H1 (cell line): ENCODE measurements around the gene TCEANC. TPM values are rescaled to one million over a fixed set of nuclear protein-coding genes. Genes with fewer than 3 reads are reported as not detected.

Experiments used
- CTCF ChIA-PET: fragments of 300-600 bp; sonication (Branson Sonifier 250); formaldehyde crosslinking; loops from one replicate; lab custom pipeline; 2021; ENCODE audit not compliant: partially characterized antibody; lab: Charles Lee
- POLR2A ChIA-PET: fragments of 300-600 bp; sonication (Branson Sonifier 250); formaldehyde crosslinking; loops from one replicate; lab custom pipeline; 2021; ENCODE audit warnings: inconsistent platforms; ENCODE audit not compliant: partially characterized antibody; lab: Charles Lee
- DNase-seq, 2 experiments: peaks; one replicate each; pipeline versions ENCODE4 v3.0.0 to v3.0.0-alpha.2; 2010 to 2022; ENCODE audit warnings: low spot score in 2 of 2, low read depth in 1 of 2, mixed read lengths in 1 of 2
- FAIRE-seq: peaks from 2 replicates; lab custom pipeline; 2011; peaks lifted over from hg19 to GRCh38; lab: Jason Lieb, UNC
- H2AFZ ChIP-seq: 2 replicates; pipeline ENCODE4 v1.8.1; 2012; ENCODE audit warnings: low read length, inconsistent platforms
- H2AK5ac ChIP-seq: 2 replicates; pipeline ENCODE4 v1.6.1; 2013; ENCODE audit warnings: low read depth, low read length
- H2BK120ac ChIP-seq: replicated peaks from 2 replicates; pipeline ENCODE3; 2013; ENCODE audit warnings: low read depth, low read length, inconsistent platforms
- H2BK12ac ChIP-seq: 2 replicates; pipeline ENCODE4 v1.6.1; 2013; ENCODE audit warnings: low read depth, low read length
- H2BK15ac ChIP-seq: 2 replicates; pipeline ENCODE4 v1.6.1; 2013; ENCODE audit warnings: low read length
- H2BK20ac ChIP-seq: 2 replicates; pipeline ENCODE4 v1.6.1; 2013; ENCODE audit warnings: low read length
- H2BK5ac ChIP-seq: 2 replicates; pipeline ENCODE4 v1.6.1; 2013; ENCODE audit warnings: low read depth, low read length
- H3K14ac ChIP-seq: 2 replicates; pipeline ENCODE4 v1.6.1; 2013; ENCODE audit warnings: inconsistent platforms; ENCODE audit not compliant: insufficient read length
- H3K18ac ChIP-seq: 2 replicates; pipeline ENCODE4 v1.6.1; 2013; ENCODE audit warnings: low read length; ENCODE audit errors: extremely low read depth
- H3K23ac ChIP-seq: 2 replicates; pipeline ENCODE4 v1.6.1; 2013; ENCODE audit warnings: inconsistent platforms; ENCODE audit not compliant: insufficient read length
- H3K23me2 ChIP-seq: 2 replicates; pipeline ENCODE4 v1.6.1; 2013; ENCODE audit warnings: low read depth, low read length
- H3K27ac ChIP-seq: 2 replicates; pipeline ENCODE4 v1.6.1; 2011; ENCODE audit warnings: low read depth, low read length, inconsistent platforms
- H3K27me3 ChIP-seq, 4 experiments: replicated peaks in 1 of 4; 1 replicate in 1 of 4; 2 replicates in 3 of 4; pipeline versions ENCODE4 v1.6.1 to v1.8.1; 2011 to 2013; ENCODE audit warnings: low read length in 3 of 4, mild to moderate bottlenecking in 3 of 4, inconsistent platforms in 2 of 4, mixed read lengths in 2 of 4, moderate library complexity in 1 of 4; ENCODE audit not compliant: control insufficient read depth in 3 of 4, insufficient read depth in 3 of 4; ENCODE audit errors: extremely low read depth in 1 of 4
- H3K36me3 ChIP-seq, 4 experiments: 2 replicates each; pipeline versions ENCODE4 v1.6.1 to v1.8.1; 2011 to 2013; ENCODE audit warnings: mild to moderate bottlenecking in 4 of 4, low read length in 3 of 4, moderate library complexity in 2 of 4, control low read depth in 1 of 4, inconsistent platforms in 1 of 4; ENCODE audit not compliant: insufficient read depth in 4 of 4, control insufficient read depth in 2 of 4
- H3K4ac ChIP-seq: replicated peaks from 2 replicates; pipeline ENCODE3; 2013; ENCODE audit warnings: low read length, low read depth, mixed read lengths, inconsistent platforms; ENCODE audit not compliant: insufficient read length
- H3K4me1 ChIP-seq, 4 experiments: replicated peaks in 1 of 4; 1 replicate in 1 of 4; 2 replicates in 3 of 4; pipeline versions ENCODE4 v1.6.1 to v1.8.1; 2011 to 2013; ENCODE audit warnings: low read length in 3 of 4, inconsistent platforms in 2 of 4, mixed read lengths in 1 of 4; ENCODE audit not compliant: insufficient read depth in 4 of 4, control insufficient read depth in 3 of 4
- H3K4me2 ChIP-seq, 2 experiments: 2 replicates each; pipeline versions ENCODE4 v1.6.1 to v1.8.1; 2011 to 2013; ENCODE audit warnings: low read depth in 2 of 2, low read length in 2 of 2, control low read depth in 1 of 2, inconsistent platforms in 1 of 2, mild to moderate bottlenecking in 1 of 2; ENCODE audit not compliant: insufficient read depth in 1 of 2
- H3K4me3 ChIP-seq, 4 experiments: fragments of 200-600, 300-600 bp in 1 of 4; sonication (generic), shearing (Covaris generic), sonication (Bioruptor Twin) in 1 of 4; 2 replicates each; pipeline versions ENCODE4 v1.5.1 to v1.8.1; 2011 to 2016; ENCODE audit warnings: low read length in 4 of 4, low read depth in 3 of 4, control low read depth in 2 of 4, inconsistent platforms in 2 of 4, mild to moderate bottlenecking in 2 of 4, mixed read lengths in 1 of 4, moderate library complexity in 1 of 4; ENCODE audit not compliant: insufficient read depth in 2 of 4; ENCODE audit errors: extremely low read depth in 1 of 4
- H3K56ac ChIP-seq: replicated peaks from 2 replicates; pipeline ENCODE3; 2013; ENCODE audit warnings: low read depth, mild to moderate bottlenecking, mixed read lengths, low read length, inconsistent platforms; ENCODE audit not compliant: insufficient read length
- H3K79me1 ChIP-seq: 2 replicates; pipeline ENCODE4 v1.6.1; 2013; ENCODE audit warnings: low read depth, low read length, control low read depth
- H3K79me2 ChIP-seq, 2 experiments: 2 replicates each; pipeline versions ENCODE4 v1.6.1 to v1.8.1; 2012 to 2013; ENCODE audit warnings: low read length in 2 of 2, mild to moderate bottlenecking in 2 of 2, inconsistent platforms in 1 of 2; ENCODE audit not compliant: insufficient read depth in 2 of 2, control insufficient read depth in 1 of 2
- H3K9ac ChIP-seq, 4 experiments: replicated peaks in 1 of 4; 1 replicate in 1 of 4; 2 replicates in 3 of 4; pipeline versions ENCODE4 v1.6.1 to v1.8.1; 2011 to 2013; ENCODE audit warnings: low read depth in 3 of 4, low read length in 3 of 4, control low read depth in 2 of 4, mild to moderate bottlenecking in 2 of 4, moderate library complexity in 2 of 4, inconsistent platforms in 1 of 4; ENCODE audit errors: extremely low read depth in 1 of 4
- H3K9me3 ChIP-seq, 2 experiments: 2 replicates each; pipeline versions ENCODE4 v1.6.1 to v1.8.1; 2012 to 2013; ENCODE audit warnings: mild to moderate bottlenecking in 2 of 2, moderate library complexity in 2 of 2, control low read depth in 1 of 2, inconsistent platforms in 1 of 2, low read depth in 1 of 2, low read length in 1 of 2, mixed read lengths in 1 of 2; ENCODE audit not compliant: insufficient read depth in 2 of 2
- H4K20me1 ChIP-seq, 2 experiments: replicated peaks in 1 of 2; 2 replicates each; pipeline versions ENCODE3 to v1.8.1; 2011 to 2013; ENCODE audit warnings: inconsistent platforms in 2 of 2, low read length in 2 of 2, mild to moderate bottlenecking in 1 of 2; ENCODE audit not compliant: insufficient read depth in 2 of 2, control insufficient read depth in 1 of 2
- H4K5ac ChIP-seq: 2 replicates; pipeline ENCODE4 v1.6.1; 2013; ENCODE audit warnings: low read length, low read depth, mixed read lengths, inconsistent platforms; ENCODE audit not compliant: insufficient read length
- H4K8ac ChIP-seq: 2 replicates; pipeline ENCODE4 v1.8.0; 2013; ENCODE audit warnings: mild to moderate bottlenecking, moderate library complexity, low read length, inconsistent platforms; ENCODE audit not compliant: insufficient read depth; ENCODE audit errors: extremely low read depth
- H4K91ac ChIP-seq: replicated peaks from 2 replicates; pipeline ENCODE3; 2013; ENCODE audit warnings: low read length, mixed read lengths, inconsistent platforms; ENCODE audit not compliant: insufficient read length
- CEBPB ChIP-seq: IDR thresholded peaks from 2 replicates; pipeline ENCODE4 v1.6.1; 2012; ENCODE audit warnings: low read depth, low read length
- CHD1 ChIP-seq: IDR thresholded peaks from 2 replicates; pipeline ENCODE4 v1.6.1; 2012; ENCODE audit warnings: low read depth, low read length, improper control_type of control experiment
- GABPA ChIP-seq: IDR thresholded peaks from 2 replicates; pipeline ENCODE4 v1.6.1; 2011; ENCODE audit warnings: mild to moderate bottlenecking, low read length, moderate library complexity, borderline replicate concordance; ENCODE audit not compliant: insufficient read depth
- GTF2F1 ChIP-seq: IDR thresholded peaks from 2 replicates; pipeline ENCODE4 v1.6.1; 2012; ENCODE audit warnings: low read depth, low read length, improper control_type of control experiment, borderline replicate concordance
- JUN ChIP-seq: IDR thresholded peaks from 2 replicates; pipeline ENCODE4 v1.6.1; 2011; ENCODE audit warnings: low read depth, mild to moderate bottlenecking, improper control_type of control experiment, low read length
- KDM1A ChIP-seq: fragments of 200-600, 300-600 bp; sonication (generic); IDR thresholded peaks from 2 replicates; pipeline ENCODE4 v1.7.1; 2016; ENCODE audit warnings: mild to moderate bottlenecking, low read length, borderline replicate concordance
- RFX5 ChIP-seq: IDR thresholded peaks from 2 replicates; pipeline ENCODE4 v1.6.1; 2011; ENCODE audit warnings: low read depth, low read length, improper control_type of control experiment, borderline replicate concordance
- RXRA ChIP-seq: IDR thresholded peaks from 2 replicates; pipeline ENCODE4 v1.6.1; 2011; ENCODE audit warnings: low read depth, mild to moderate bottlenecking, low read length, moderate library complexity; ENCODE audit not compliant: insufficient read depth
- SIN3A ChIP-seq, 2 experiments: IDR thresholded peaks in 1 of 2; conservative IDR thresholded peaks in 1 of 2; 2 replicates each; pipeline ENCODE4 v1.6.1; 2011 to 2012; ENCODE audit warnings: low read length in 2 of 2, improper control_type of control experiment in 1 of 2, low read depth in 1 of 2, mild to moderate bottlenecking in 1 of 2
- SP1 ChIP-seq: IDR thresholded peaks from 2 replicates; pipeline ENCODE4 v1.6.1; 2011; ENCODE audit warnings: low read depth, low read length
- SRF ChIP-seq: IDR thresholded peaks from 2 replicates; pipeline ENCODE4 v1.6.1; 2011; ENCODE audit warnings: mild to moderate bottlenecking, low read depth, low read length, moderate library complexity
- TAF1 ChIP-seq: IDR thresholded peaks from 2 replicates; pipeline ENCODE4 v1.6.1; 2011; ENCODE audit warnings: mild to moderate bottlenecking, low read depth, low read length
- TBP ChIP-seq: IDR thresholded peaks from 2 replicates; pipeline ENCODE4 v1.6.1; 2011; ENCODE audit warnings: low read depth, low read length, improper control_type of control experiment
- WGBS, 2 experiments: shearing (Covaris generic) in 1 of 2; methylation state at CpG; one replicate each; pipeline versions ENCODE4 v1.1.6 to v1.1.7; 2013 to 2015; ENCODE audit warnings: low lambda C conversion rate in 2 of 2, mixed read lengths in 2 of 2, inconsistent platforms in 1 of 2, low coverage in 1 of 2, missing lambda C conversion rate in 1 of 2; ENCODE audit not compliant: insufficient replicate concordance in 2 of 2, insufficient coverage in 1 of 2, insufficient read length in 1 of 2; ENCODE audit errors: extremely low coverage in 1 of 2, missing lambda C conversion rate in 1 of 2; 5-methylcytosine and 5-hydroxymethylcytosine counted together
- polyA plus RNA-seq, 7 experiments: library from polyadenylated mRNA; depleted of rRNA in 3 of 7; stranded (reverse) in 5 of 7; unstranded in 2 of 7; fragments of >200 nt in 5 of 7; fragments of 200-250 nt in 2 of 7; gene quantifications; 1 replicate in 5 of 7; 2 replicates in 1 of 7; 4 replicates in 1 of 7; pipeline versions ENCODE4 v1.2.1 to v1.2.3, GENCODE V29; 2011 to 2013; ENCODE audit warnings: missing spikeins in 2 of 7, mixed read lengths in 2 of 7
- total RNA-seq: library from RNA; stranded (reverse); fragmentation: NEBNext Ultra II Directional; extraction: Animal tissue kit (Norgen Biotek cat#: 25700); gene quantifications from 2 replicates; pipeline ENCODE4 v1.2.1, GENCODE V29; 2021
- TF ChIP-seq, protein P1 (sequence below): IDR thresholded peaks from 2 replicates; pipeline ENCODE4 v1.6.1; 2011; ENCODE audit warnings: low read depth, mild to moderate bottlenecking, low read length; ENCODE audit not compliant: insufficient read depth
- TF ChIP-seq, protein P2 (sequence below): IDR thresholded peaks from 2 replicates; pipeline ENCODE4 v1.6.1; 2012; ENCODE audit warnings: inconsistent platforms

TCEANC gene
- total and polyA plus RNA-seq, 2 of the 8 experiments (the other 6 are each of a cell fraction or from before 2014, with no cell fraction given): 0.88 to 2.0 TPM

DNA sequence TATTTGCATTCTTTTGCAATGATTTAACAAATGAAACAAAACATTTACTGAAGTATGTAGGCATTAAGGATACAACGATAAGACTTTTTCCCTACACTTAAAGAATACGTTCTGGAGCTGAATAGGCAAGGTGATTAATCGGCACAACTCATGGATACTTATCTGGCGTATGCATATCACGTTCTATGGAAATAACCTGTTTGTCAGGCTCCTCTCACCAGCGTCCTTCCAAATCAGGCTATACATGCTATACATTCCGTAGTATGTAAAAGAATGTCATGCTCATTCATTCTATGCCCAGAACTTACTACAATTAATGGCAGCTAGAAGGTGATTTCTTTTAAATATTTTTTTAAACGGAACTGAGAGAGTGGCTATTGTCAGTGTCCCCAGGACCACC, 25.6 kb upstream of the TCEANC start:
- CTCF ChIA-PET: no interaction called here
- 88% methylated on average over 8 of the region's 8 CpGs; no CpG with 5 or more reads in 1 of the 2 experiments for WGBS, 2 experiments
- no peak overlapping the region for H2BK5ac ChIP-seq
- no peak for TF ChIP-seq RXRA
- TF ChIP-seq, protein P1, sequence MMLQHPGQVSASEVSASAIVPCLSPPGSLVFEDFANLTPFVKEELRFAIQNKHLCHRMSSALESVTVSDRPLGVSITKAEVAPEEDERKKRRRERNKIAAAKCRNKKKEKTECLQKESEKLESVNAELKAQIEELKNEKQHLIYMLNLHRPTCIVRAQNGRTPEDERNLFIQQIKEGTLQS: no peak
- no peak for TF ChIP-seq TAF1
- TF ChIP-seq RFX5: no peak
- TF ChIP-seq KDM1A: no peak
- no peak for TF ChIP-seq GABPA
- no peak for TF ChIP-seq CEBPB
- no peak for TF ChIP-seq JUN
- no peak for TF ChIP-seq SP1
- no peak for TF ChIP-seq SRF
- TF ChIP-seq CHD1: no peak
- TF ChIP-seq, protein P2, sequence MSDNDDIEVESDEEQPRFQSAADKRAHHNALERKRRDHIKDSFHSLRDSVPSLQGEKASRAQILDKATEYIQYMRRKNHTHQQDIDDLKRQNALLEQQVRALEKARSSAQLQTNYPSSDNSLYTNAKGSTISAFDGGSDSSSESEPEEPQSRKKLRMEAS: no peak
- TF ChIP-seq GTF2F1: no peak
- TF ChIP-seq TBP: no peak
- TF ChIP-seq SIN3A (conservative IDR thresholded peaks at IDR 0.05 in 1 of 2, IDR thresholded peaks at IDR 0.05 in 1 of 2; ENCODE audit: low read depth in 1 of 2, low read length in 2 of 2): no peak

More for the DNA sequence above, 25.6 kb upstream of the TCEANC start:
- Histone ChIP-seq H4K91ac (no peak overlapping the region), H3K27ac (no peak overlapping the region), H3K56ac (no peak overlapping the region), H3K36me3 (no peaks in the 10 kb centered on the region; a peak in 1 of 8 replicates), H3K4ac (no peak overlapping the region), H4K20me1 (no peaks in the 10 kb centered on the region), H3K4me3 (no peak overlapping the region), H4K8ac (no peak overlapping the region), H3K23me2 (no peaks in the 10 kb centered on the region), H2BK120ac (no peak overlapping the region), H2BK15ac (no peak overlapping the region), H2AFZ (no peak overlapping the region), H2AK5ac (no peak overlapping the region), H3K9ac (no peak overlapping the region), H3K4me1 (no peaks in the 10 kb centered on the region), H2BK20ac (no peak overlapping the region), H2BK12ac (no peak overlapping the region), H3K9me3 (no peaks in the 10 kb centered on the region), H3K79me2 (no peaks in the 10 kb centered on the region), H3K27me3 (no peaks in the 10 kb centered on the region), H3K79me1 (no peaks in the 10 kb centered on the region), H4K5ac (no peak overlapping the region), H3K14ac (no peak overlapping the region), H3K18ac (no peak overlapping the region), H3K23ac (no peak overlapping the region), H3K4me2 (no peak overlapping the region)
- FAIRE-seq (no peak), DNase-seq (no peak)
- POLR2A ChIA-PET: no interaction called here
